Measurements from ENCODE around the gene JDP2.

Gene JDP2

DNA sequence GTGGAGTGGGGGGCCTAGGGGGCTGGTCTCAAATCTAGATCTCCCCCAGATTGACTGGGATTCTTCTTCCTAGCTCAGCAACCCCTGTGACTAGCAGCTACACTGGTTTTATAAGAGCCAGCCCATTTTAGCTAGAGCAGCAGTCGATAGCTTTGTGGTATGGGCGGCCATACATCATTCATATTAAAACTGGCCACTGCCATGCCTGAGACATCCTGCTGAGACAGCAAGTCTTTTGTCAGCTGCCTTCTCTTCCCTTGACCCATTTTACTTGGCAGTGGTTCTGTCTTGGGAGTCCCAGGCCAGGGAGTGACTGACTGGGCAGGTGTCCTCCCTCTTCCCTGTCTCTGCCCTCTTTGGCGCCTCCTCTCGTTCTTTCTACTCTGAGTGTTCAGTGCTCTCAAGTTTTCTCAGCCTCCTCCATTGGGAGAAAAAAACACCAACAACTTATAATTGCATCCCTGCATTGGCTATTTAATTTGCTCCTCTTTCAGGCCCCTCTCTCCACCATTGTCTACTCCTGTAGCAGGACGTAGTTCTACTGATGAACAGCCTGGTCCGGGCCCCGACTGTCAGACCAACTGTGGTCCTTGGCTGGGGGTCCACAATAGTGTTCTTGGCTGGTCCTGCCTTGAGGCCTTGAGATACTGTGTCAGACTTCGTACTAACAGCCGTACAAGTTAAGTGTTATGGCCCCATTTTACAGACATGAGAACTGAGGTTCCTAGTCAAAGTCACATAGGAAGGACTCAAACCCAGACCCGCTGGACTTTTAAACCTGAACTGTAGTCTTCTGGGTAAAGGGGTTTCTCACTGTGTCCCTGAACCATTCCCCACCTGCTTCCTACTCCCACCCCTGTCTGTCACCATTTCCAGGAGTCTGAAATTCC, 18.3 kb upstream of the JDP2 start:
- DNase-seq (ENCODE audit: low spot score): no peak

DNA sequence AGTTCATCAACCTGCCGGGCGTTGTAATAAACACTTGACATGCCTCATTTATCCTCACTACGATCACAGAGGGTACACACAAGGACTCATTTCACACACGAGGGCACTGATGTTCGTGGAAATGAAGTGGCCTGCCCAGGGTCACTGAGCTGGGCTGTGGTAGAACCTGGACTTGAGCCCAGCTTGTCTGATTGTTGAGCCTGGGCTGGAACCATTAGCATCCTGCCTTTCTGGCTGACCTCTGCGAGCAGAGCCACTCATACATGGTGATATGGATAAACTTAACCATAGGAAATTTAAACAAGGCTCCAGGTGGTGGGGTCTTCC, 16.6 kb upstream of the JDP2 start:
- DNase-seq (ENCODE audit: low spot score): no peak

DNA sequence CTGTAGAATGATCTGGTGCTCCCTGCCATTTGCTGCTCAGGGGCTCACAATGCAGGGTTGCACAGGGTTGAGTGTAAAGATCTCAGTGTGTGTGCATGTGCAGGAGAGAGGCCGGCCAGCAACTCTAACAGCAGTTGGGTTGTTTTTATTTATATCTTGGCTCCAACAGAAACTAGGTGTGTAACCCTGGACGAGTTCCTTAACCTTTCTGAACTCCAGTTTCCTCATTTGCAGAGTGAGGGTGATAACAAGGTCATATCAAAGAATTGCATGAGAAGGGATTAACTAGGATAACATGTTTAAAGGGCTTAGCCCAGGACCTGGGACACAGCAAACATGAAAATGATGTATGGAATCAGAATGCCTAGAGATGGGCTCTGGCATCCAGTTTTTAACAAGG, 14.8 kb upstream of the JDP2 start:
- DNase-seq (ENCODE audit: low spot score): no peak

DNA sequence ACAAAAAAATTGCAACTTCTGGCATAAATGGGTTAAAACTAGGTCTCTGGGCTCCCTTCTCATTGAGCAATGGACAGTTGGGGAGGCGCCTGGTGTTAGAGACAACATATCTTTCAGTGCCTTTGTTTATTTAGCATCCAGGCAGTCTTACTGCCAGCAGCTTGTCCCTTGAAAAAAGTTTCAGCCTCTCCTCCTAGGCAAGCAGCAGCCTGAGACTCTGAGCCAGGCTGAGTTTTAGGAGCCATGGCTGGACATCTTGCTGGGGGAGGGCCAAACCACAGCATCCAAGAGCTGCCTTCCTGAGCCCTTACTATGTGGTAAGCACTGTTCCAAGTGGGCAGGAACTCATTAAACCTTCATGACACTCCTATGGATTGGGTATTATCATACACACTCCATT, 10.1 kb upstream of the JDP2 start:
- DNase-seq (ENCODE audit: low spot score): no peak

DNA sequence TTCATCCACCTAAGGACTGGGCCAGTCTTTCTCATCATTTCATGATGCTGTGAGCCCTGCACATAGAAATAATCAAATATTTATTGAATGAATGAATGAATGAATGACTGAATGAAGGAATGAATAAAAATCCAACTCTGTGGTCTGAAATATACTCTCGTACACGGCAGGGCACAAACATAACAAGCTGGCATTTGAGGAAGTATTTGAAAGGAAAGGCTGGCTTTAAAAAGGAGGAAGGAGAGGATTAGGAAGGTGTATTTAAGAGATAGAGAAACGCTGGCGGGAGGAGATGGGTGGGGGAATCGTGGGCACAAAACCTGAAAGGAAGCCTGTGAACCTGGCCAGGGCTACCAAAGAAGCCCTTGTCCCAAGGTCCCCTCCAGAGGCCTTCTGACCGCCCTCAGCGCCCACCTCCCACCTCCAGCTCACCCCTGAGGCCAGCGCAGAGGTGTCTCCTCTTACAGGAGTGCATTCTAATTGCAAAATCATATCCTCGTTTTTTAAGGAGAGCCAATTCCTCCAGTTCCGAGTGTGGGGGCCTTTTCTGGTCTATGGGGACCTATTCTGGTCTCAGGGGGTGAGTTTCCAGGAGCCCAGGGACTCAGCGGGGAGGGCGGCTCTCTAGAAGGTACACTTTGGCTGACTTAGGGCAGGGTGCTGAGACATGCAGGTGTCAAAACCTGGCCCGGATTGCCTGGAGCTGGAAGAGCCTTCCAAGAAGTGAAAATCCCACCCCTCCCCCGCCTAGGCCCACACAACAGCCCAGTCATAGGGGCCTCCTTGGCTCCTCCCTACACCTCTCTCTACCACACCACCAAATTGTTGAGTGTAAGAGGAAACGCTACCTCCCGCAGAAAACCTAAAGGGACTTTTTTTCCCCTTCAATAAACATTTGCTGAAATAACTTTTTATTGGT, 8.7 kb upstream of the JDP2 start:
- peak; percentile 19 for DNase-seq (ENCODE audit: low spot score)

DNA sequence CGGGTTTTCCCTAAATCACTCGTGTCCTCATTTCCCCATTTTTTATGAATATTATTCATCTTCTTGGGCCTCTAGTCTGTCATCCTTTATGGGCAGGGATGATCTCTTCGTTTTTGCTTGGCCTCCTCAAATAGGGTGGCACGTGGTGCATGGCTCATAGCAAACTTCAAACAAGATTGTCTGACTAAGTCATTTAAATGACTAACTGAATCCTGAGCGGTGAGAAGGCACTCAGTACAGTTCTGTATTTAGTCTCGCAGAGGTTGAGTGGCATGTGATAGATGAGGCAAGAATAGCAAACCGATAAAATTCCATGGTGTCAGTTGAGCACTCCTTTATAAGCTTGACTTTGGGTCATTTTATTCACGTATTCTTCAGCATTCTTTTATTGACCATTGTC, 5.7 kb upstream of the JDP2 start:
- no peak for DNase-seq (ENCODE audit: low spot score)

DNA sequence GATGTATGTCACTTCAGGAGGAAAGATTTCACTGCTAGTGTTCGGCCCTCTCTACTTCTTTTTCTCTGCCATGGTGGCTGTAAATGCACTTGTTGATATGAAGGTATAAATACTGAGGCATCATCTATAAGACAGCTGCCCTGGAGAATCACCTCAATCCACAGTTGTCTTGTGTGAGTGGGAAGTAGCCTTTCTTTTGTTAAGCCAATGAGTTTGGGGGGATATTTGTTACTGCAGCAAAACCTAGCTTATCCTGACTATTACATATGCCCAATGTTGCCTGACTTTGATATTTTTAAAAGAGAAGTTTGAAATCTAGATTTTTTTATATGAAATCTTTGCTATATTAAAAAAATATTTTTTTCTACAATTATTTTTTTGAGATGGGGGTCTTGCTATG, 3.3 kb upstream of the JDP2 start:
- DNase-seq (ENCODE audit: low spot score): no peak

DNA sequence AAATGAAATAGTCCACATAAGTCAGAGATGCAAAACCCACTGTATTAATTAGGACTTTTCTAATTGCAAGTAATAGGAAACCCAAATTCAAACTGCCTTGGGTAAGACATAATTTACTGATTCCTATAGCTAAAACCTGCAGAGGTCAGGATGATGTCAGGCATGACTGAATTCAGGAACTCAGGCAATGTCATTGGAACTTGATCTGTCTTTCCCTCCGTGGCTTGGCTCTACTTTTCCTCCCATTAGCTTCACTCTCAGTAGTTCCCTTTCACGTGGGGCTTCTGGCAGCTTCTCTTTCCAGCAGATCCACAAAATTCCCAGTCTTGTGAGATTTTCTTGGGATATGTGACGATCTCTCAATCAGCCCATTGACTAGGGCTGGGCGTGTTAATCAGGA, 2.4 kb upstream of the JDP2 start:
- DNase-seq (ENCODE audit: low spot score): no peak

DNA sequence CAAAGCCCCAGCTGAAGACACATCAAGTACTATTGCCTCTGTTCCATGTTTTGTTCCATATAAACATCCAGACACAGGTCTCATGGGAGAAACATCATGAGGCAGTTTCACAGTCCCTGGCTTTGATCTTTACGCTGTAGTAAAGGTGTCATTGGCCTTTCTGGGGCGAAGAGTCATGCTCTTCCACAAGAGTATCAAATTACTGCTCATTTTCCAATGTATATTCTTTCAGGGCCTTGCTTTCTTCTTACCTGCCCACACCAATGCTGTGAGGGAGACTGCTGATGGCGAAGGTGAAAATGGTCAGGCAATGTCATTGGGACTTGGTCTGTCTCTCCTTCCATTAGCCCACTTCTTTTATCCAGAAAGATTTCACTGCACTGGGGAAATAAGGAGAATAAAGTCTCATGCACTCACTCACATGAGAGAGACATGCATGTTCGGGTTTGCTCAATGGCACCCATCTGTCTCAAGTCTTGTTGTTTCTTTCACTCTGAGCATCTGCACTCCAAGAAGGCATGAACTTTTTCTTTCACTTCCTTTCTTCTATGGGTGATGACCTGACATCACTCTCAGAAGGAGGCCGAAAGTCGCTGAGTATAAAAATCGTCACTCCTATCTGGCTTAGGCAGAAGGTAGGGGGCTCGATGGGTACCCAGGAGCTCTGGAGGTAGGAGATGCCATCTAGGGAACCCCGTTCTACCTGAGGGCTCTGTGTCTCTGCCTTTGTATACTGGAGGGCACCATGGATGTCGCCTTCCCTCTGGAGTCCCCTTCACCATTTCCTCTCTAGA, 1.3 kb upstream of the JDP2 start:
- DNase-seq (ENCODE audit: low spot score): peak; percentile 84

DNA sequence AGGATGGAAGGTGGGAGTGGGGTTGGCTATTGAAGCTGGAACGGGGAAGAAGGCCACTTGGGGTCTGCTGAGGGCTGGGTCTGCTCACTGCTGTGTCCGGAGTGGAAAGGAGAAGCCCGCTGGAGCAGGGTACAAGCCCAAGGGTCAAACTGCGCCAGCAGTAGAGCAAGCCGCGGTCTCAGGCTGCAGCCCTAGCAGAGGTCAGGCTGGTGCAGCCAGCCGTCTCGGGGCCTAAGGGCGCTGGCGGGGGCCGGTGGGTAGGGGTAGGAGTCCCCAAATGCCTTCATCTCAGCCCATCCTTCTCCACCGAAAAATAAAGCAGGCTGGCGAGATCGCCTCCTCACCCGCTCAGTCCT, 718 bp upstream of the JDP2 start:
- DNase-seq (ENCODE audit: low spot score): no peak

DNA sequence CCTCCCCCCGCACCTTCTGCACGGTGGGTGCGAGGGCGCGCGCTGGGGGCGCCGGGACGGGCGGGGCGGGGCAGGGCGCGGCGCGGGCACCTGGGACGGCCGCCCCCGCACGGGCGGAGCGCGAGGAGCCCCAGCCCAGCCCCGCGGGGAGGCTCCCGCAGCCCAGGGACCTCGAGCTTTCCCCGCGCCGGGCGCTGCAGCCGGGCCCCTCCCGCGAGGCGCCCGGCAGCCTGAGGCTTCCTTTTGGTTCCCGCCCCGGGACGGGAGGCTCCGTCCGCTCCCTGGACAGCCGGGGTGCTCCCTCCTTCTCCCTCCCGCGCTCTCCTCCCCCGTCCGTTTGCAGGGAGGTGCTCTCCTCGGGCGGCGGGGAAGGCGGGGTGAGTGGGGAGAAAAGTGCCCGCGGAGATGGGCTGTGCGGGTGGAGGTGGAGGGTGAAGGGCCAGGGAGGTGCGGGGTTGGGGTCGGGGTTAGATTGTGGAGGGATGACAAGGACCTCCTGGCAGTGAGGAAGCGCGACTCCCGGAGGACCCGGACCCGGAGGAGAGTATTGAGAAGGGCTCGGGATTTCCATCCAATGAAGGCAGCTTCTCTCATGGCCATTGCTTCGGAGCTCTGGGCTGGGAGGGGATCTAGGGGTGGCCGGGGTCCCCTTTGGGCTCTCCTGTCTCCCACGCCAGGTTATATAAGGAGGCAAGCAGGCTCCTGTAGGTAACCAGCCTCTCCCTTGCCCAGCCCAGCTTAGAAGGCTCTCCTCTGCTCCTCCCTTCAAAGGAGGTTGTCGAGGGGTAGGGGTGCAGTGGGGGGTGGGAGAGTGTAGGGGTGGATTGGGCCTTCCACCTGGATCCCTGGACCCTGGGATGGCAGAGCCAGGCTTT, 645 bp downstream of the JDP2 start:
- DNase-seq (ENCODE audit: low spot score): peak; percentile 34

DNA sequence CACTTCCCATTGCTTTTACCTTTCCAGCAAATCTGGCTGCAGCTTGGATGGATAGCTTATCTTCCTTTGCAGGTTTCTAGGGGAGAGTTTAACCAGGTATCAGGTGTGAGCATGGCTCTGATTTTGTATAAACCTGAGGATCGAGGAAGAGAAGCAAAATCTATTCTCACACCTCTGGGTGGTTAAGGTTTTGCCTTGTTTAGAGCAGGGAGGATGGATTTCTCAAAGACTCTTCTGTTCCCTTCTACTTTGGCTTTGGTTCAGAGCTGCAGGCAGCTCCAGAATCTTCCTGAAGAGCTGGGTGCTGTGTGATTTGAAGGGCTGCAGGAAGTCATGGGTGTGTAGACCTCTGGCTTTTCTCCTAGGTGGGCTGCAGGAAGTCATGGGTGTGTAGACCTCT, 1.7 kb downstream of the JDP2 start:
- no peak for DNase-seq (ENCODE audit: low spot score)

DNA sequence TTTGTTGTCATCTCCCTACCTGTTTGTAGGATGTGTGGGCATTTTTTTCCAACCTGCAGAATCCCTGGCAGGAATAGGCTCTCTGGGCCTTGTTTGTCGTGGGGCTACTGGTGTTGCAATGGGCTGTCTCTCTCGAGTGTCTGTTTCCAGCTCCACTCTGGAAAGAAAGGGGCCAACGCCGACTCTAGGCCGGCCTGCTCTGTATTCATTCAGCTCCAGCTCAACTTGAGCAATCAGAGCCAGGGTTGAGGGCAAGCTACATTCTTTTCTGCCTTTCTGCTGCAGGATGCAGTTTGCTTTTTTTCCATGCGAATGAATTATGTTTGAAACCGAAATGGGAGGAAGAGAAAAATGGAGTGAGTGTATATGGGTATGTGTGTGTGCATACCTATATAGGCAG, 2.3 kb downstream of the JDP2 start:
- DNase-seq (ENCODE audit: low spot score): no peak

DNA sequence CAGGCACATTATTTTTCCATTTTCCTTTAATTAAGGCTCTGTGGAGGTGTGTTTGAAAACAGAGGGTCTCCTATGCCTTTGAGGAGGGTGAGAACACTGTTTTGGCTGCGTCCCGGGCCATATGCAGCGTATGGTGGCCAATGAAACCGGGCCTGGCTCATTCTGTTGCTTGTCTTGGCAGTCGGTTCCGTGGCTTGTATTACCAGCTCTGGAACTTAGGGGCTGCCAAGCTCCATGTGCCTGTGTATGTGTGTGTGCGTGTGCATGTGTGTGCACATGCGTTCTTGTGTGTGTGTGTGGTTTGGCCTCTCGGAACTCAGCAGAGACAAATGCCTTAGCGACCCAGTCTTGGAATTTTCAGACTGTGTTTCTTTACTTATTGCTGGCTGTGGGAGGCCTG, 2.7 kb downstream of the JDP2 start:
- no peak for DNase-seq (ENCODE audit: low spot score)

DNA sequence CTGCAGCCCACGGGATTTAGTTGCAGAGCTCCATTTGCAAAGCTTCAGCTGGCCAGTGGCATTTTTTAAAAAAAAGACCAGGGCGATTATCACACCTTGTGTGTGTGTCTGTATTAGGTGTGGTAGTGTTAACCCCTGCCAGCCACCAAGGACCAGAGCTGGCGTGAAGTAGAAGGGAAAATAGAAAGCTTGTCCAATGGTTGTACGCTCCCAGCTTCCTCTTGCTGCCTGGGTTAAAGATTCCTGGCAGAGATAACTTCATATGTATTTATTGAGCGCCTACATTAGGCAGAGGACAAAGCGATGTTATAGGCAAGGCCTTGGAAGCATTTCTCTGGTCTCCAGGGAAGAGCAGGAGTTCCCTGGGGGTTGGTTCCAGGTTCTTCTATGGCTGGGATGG, 3.2 kb downstream of the JDP2 start:
- DNase-seq (ENCODE audit: low spot score): no peak

DNA sequence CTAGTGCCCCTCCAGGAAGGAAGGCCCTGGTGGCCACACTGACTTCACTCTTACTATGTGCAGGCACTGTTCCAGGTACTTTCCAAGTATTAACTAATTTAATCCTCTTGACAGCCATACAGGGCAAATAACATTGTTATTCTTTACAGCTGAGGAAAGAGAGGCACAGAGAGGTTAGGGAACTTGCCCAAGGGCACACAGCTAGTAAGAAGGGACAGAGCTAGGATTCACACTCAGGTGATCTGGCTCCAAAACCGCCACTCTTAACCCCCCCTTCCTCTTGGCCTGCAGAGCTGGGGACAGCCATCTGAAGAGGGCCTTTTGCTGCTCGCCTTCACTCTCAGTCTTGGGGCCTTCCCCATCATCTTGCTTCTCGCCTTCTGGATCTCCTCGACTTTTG, 4.0 kb downstream of the JDP2 start:
- DNase-seq (ENCODE audit: low spot score): no peak

DNA sequence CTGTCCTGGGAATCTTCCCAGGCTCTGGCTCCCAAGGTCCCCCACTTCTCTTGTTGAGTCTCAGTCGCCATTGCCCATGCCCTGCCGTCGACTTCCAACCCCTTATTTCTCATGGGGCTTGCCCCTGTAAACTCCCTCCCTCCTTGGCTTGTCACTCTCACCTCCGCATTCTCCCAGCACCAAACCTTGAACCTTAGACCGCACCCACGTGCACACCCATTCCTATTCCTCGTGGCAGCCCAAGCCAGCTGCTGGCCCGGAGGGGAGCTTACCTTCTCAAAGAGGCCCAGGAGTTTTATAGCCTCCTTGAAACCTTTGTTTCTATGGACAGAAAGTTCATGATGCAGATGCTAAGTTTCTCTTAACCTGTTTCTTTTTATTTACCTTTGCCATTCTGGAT, 4.6 kb downstream of the JDP2 start:
- no peak for DNase-seq (ENCODE audit: low spot score)

DNA sequence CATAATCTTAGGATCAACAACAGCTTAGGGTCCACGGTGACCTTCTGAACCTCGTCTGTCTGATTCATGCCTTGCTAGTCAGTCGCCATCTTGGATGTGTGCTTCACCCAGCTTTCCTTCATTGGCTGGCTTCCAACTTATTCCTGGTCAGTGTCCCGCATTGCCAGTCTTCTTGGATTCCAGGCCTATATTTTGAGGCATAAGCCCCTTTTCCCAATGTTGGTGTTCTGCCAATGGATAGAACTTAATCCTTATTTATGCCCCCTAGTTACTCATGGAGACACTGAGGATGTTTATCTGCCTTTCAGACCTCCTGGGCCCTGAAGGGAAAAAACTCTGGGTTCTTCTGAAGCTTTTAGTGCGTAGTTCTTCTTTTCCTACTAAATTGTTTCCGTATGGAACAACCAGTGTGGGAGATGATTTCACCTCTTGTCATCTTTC, 5.8 kb downstream of the JDP2 start:
- DNase-seq (ENCODE audit: low spot score): no peak

DNA sequence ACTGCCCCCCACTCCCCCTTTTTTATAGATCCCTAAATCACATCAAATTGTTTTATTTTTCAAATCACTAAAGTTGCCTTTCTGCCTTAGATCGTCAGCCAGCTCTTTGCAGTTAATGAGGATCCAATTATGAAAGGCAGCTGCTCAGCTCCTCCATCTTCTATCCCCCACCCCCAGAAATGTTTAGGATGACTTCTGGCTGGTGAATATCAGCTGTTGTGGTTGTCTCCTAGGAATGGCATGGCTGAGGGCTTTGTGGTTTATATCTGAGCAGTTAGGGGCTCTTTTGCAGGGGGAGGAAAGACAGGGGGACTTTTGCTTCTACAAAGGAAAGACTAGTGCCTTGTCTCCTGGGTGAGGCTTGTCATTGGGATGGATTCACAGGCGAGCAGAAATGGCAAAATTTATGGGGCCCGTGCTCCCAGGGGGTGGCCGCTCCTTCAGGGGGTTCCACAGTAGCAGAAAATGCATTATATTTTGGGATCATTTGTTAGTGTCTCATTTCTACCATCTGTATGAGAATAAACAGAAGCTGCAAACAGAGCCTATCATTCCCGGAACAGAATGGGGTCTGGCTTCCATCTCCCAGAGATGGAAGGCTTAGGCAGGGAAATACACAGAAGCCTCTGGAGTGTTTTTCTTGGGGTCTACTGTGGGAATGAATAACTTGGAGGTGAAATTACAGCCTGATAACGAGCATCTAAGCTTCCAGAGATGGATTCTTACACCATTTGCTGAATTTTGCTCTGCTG, 6.5 kb downstream of the JDP2 start:
- DNase-seq (ENCODE audit: low spot score): no peak

DNA sequence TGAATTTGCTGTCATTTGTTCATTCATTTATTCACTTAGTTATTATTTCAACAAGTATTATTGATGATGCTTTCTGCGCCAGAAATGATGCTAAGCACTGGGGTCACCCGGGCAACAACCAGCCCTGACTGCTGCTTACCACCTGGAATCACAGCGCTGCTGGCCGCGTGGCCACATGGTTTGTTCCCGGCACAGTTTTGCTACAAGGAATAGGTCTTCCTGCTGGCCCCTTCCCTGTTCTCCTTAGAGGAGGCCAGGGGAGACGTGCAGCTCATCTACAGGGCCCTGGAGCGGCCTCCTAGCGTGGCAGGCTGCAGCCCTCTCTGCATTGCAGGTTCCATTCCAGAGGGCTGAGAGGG, 7.0 kb downstream of the JDP2 start:
- DNase-seq (ENCODE audit: low spot score): no peak

DNA sequence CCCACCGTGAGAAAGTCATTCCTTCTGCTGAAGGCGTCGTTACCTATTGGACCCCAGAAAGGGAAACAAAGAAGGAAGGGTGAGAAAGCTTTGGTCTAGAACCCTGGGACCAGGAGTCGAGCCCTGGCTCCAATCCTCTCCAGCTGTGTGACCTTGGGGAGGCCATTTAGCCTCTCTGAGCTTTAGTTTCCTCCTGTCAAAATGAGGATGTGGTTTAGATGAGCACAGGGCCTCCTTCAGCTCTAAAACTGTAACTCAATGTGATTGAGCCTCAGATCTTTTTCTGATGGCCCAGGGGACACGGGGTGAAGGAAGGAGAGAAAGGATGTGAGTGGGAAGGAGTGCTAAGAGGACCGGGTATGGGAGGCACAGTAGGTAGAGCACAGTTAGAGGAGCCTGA, 7.7 kb downstream of the JDP2 start:
- DNase-seq (ENCODE audit: low spot score): no peak

Measured in SW480 (cell line).